A673 (cell line): ENCODE results near the gene SCRN1.

Experiments
- CTCF ChIP-seq: fragments of 300-800, 200-600 bp; sonication (generic); conservative IDR thresholded peaks from 2 replicates; pipeline ENCODE4 v1.5.1; 2017; ENCODE audit warnings: low read depth, mild to moderate bottlenecking, antibody characterized with exemption, low read length, moderate library complexity, mixed read lengths
- EZH2 ChIP-seq: fragments of 200-600 bp; sonication (generic); IDR thresholded peaks from 2 replicates; pipeline ENCODE4 v1.6.1; 2017; ENCODE audit warnings: borderline replicate concordance, low read depth, mild to moderate bottlenecking, mixed read lengths, antibody characterized with exemption, low read length; ENCODE audit not compliant: poor library complexity, severe bottlenecking

GRCh38 chr7:30023524-30023923, 33.9 kb upstream of the SCRN1 start:
- TF ChIP-seq EZH2 (no peak), CTCF (no peak)
